ENCODE results near the gene CTDP1.
"Not testable (repeated sequence)": the region's sequence is repeated elsewhere in the genome, so short reads cannot be mapped to it uniquely, and the experiment has no call there.

CTDP1 gene

GRCh38 chr18:79744625-79745024 is 65.0 kb downstream of the CTDP1 start:
- DNase-seq (ENCODE audit: low read depth), result no peak

DNA sequence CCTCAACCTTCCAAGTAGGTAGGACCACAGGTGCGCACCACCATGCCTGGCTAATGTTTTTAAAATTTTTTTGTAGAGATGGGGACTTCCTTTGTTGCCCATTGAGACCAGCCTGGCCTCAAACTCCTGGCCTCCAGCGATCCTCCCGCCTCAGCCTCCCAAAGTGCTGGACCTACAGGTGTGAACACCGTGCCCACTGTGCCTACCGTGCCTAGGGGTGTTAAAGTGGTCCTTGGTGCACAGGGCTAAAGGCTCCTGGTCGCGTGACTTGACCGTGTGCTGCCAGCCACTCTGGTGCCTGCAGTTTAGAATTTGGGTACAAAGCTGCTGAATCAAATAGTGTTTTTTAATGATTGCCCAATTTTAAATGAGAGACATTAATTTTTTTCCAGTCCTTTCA is 67.1 kb downstream of the CTDP1 start:
- DNase-seq (ENCODE audit: low read depth), result no peak

DNA sequence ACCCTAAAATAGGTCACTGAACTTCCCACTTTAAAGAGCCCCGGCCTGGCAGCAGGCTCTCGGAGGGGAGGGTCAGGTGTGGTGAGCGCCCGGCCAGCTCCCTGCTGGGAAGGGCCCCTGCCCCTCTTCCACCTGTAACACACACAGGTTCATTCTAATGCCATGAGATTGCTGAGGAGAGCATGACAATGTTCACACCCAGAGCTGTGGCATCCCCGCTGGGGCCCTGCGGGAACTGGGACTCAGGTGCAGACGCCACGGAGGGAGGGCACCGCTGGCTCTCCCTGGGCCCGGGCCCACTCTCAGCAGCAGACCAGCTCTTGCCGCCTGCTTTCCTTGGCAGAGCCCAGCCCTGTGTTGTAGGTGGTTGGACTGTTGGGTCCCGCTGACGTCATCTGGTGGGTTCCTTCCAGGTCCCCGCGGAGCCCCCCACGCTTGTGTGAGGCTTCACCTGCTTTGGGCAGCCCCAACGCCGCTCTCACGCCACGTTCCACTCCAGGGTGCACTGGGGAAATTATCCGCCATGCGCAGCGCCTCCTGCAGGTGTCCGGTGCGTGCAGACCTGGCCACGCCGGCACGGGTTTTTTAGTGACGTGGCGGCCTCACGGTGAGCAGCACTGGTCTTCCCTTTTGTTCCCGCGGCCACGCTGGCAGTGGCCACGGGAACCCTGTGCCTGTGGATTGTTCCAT is 67.7 kb downstream of the CTDP1 start:
- no peak for DNase-seq (ENCODE audit: low read depth)

DNA sequence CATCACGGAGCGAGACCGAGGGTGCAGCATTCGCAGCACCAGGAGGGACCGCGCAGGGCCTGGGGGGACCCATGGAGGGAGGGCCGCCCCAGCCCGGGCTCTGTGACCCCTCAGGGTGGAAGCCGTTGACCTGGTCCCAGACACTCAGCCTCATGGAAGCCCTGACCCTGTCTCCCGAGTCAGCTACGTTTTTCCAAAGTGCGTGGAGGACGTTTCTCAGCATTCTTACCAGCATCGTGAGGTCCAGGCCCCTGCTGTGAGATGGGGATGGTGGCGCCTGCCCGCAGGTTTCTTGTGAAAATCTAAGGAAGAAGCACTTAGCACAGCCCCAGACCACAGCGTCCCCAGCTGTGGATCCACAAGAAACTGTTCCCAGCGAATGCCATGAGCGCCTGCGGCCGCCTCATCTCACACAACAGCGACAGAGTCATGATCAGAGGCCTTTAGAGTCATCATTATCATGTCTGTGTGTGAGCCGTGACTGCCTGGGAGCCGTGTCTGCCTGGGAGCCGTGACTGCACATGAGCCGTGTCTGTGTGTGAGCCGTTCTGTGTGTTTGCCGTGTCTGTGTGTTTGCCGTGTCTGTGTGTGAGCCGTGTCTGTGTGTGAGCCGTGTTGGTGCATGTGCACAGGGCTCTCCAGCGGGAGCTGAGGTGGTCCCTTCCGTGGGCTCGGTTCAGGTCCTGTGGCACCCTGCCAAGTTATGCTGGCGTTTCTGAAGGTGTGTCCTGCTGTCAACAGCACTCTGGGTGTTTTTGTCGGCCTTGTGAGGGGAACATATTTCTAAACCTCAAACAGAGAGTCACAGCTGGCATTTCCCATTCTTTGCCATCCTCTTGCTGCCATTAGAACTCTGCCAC is 68.9 kb downstream of the CTDP1 start:
- DNase-seq (ENCODE audit: low read depth), result no peak

DNA sequence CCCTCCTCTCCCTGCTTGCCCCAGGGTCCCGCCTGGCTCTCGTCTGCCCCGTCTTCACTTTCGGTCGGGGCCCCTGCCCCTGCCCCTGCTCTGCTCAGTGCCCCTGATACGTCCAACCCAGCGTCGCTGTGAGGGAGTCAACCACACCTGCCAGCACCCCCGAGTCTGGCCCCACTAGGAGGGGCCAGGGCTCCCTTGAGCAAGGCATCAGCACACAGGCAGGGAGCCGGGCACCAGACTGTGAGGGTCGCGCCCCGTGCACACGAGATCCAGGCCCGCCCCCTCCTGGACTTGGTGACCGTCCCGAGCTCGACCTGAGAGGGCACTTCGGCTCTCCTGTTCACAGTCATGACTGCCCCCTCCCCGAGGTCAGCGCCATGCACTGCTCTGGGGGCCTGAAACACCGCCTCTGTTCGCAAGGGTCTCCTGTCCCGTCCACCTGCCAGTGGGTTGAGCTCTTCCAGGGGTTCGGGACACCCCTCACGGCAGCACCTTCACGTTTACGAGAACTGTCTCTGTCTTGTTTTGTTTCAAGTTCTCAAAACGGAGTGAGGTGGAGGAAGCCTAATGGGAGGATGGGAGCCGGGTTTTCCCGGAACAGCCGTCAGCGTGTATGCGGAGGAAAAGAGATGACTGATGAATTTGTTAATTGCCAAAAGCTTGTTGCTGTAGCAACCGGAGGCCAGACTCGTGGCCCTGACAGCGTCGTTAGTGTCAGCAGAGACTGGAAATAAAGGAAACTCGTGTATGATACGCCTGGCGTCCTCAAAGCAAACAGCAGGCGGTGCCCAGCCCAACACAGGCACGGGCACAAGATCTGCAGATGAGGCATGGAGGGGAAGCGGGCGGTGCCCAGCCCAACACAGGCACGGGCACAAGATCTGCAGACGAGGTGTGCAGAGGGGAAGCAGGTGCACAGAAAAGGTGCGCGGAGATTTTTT is 69.9 kb downstream of the CTDP1 start:
- no peak for DNase-seq (ENCODE audit: low read depth)

- DNase-seq (ENCODE audit: low read depth), result no peak
Observed at GRCh38 chr18:79750980-79751571, 71.5 kb downstream of the CTDP1 start.

- not testable (repeated sequence) for DNase-seq (ENCODE audit: low read depth)
Observed at GRCh38 chr18:79751918-79752578, 72.4 kb downstream of the CTDP1 start.

DNA sequence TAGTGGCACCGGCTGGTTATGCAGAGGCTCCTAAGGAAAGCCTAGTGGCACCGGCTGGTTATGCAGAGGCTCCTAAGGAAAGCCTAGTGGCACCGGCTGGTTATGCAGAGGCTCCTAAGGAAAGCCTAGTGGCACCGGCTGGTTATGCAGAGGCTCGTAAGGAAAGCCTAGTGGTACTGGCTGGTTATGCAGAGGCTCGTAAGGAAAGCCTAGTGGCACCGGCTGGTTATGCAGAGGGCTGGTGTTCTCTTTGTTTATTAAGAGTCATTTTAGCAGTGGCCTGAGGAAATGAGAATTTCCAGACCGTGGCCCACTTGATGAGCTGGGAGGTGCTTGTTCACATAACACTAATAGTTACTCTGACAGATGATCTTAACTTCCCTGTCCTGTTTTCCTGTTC is 73.3 kb downstream of the CTDP1 start:
- not testable (repeated sequence) for DNase-seq (ENCODE audit: low read depth)

- DNase-seq (ENCODE audit: low read depth), result no peak
Observed at GRCh38 chr18:79753391-79753851, 73.8 kb downstream of the CTDP1 start.

GRCh38 chr18:79754022-79754761 is 74.6 kb downstream of the CTDP1 start:
- DNase-seq (ENCODE audit: low read depth), result no peak

- DNase-seq (ENCODE audit: low read depth), result no peak
Observed at GRCh38 chr18:79754831-79755351, 75.3 kb downstream of the CTDP1 start.

- no peak for DNase-seq (ENCODE audit: low read depth)
Observed at GRCh38 chr18:79755496-79756142, 76.0 kb downstream of the CTDP1 start.

DNA sequence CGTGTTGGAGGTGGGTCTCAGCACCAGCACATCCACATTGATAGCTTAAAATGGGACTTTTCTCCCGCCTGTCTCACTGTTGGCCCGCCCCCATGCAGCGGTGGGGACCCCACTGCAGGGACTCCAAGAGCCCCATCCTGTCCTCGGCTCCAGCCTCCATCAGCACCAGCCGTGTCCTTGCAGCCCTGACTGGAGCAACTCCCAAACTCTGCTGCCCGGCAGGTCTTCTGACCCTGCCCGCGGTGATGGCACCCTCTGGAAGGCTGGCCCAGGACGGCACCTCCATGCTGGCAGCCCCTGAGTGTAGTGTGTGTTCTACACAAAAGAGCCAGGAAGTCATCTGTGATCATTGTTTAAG is 76.5 kb downstream of the CTDP1 start:
- DNase-seq (ENCODE audit: low read depth), result no peak

DNA sequence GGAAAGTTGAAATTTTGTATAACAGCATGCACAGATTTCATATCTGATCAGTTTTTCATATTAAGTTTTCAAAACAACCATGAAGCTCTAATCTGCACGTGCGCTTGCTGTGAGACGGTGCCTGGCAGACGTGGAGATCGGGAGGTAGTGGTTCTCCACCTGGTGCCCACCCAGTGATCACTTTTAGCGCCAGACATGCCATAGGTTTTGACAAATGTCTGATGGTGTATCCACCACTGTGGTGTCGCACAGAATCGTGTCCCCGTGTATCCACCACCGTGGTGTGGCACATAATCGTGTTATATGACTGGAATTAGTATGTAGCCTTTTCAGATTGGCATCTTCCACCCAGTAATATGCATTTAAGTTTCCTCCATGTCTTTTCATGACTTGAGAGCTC is 77.2 kb downstream of the CTDP1 start:
- DNase-seq (ENCODE audit: low read depth), result no peak

DNA sequence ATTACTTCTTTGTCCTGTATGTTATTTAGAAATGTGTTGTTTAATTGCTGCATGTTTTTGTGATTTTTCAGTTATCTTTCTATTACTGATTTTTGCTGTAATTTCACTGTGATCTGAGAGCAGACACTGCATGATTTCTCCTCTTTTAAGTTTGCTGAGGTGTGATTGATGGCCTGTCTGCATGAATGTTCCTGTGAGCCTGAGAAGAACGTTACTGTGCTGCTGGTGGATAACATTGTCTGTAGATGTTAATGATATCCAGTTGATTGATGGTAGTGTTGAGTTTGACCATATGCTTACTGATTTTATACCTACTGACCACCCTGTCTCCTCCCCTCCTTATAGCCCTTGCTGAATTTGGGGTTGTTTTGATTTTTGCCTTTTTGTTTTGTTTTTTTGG is 80.7 kb downstream of the CTDP1 start:
- no peak for DNase-seq (ENCODE audit: low read depth)

GRCh38 chr18:79760881-79761280 is 81.3 kb downstream of the CTDP1 start:
- DNase-seq (ENCODE audit: low read depth), result no peak

- DNase-seq (ENCODE audit: low read depth), result no peak
Observed at GRCh38 chr18:79763407-79763806, 83.8 kb downstream of the CTDP1 start.

DNA sequence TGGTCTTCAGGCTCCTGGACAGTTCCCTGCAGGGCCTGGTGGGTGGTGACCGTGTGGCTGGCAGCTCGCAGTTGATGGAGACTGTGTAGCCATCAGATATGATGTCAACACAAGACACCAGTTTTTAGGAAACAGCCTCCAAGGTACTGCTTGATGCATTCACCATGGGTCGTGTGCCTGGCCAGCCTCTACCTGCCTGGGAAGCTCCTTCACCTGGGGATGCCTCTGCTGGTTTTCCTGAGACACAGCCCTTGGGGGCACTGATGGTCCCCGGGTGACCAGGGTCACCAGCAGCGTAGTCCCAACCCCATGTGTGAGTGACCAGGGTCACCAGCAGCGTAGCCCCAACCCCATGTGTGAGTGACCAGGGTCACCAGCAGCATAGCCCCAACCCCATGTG is 84.5 kb downstream of the CTDP1 start:
- DNase-seq (ENCODE audit: low read depth), result no peak

DNA sequence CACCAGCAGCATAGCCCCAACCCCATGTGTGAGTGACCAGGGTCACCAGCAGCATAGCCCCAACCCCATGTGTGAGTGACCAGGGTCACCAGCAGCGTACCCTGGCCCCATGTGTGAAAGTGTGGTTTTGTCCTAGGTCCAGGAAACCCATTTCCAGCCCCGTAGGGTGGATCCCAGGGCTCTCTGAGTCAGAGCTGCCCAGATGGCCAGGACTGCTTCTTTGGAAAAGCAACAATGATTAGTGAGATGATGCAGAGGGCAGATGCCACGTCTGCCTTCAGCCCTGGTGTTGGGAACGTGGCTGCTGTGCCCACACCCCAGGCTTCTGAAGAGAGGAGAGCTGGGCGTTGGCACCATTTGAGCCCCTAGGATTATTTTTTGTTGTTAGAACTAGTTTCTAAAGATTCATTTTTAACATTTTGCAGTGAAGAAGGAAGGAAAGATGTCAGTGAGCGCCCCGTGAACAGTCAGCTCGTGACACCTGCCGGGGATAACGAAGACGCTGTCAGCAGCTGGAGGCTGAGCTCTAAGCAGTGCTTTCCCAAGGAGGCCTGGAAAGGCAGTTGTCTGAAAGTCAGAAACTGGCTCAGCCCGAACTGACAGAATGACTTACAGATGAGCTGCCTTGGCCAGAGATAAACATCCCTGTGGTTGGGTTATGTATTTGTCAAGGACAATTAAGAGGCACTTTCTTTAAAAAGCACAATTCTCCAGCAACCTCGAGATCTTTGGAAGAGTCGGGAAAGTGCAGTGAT is 86.1 kb downstream of the CTDP1 start:
- DNase-seq (ENCODE audit: low read depth), result no peak
